ENCODE data around the gene FEZ2.

The FEZ2 gene

GRCh38 chr2:36572719-36573059 is 25.3 kb downstream of the FEZ2 start:
- TF ChIP-seq RAD21 (IDR thresholded peaks at IDR 0.05; ENCODE audit: low read depth) (no peak), USF1 (IDR thresholded peaks at IDR 0.05) (no peak), TAF1 (IDR thresholded peaks at IDR 0.05; ENCODE audit: low read depth) (no peak), MAX (IDR thresholded peaks at IDR 0.05) (no peak), YY1 (IDR thresholded peaks at IDR 0.05; ENCODE audit: low read depth) (no peak), EP300 (IDR thresholded peaks at IDR 0.05; ENCODE audit: borderline replicate concordance) (no peak), TCF12 (IDR thresholded peaks at IDR 0.05; ENCODE audit: low read depth) (no peak), FOXM1 (IDR thresholded peaks at IDR 0.05; ENCODE audit: borderline replicate concordance, low read depth) (no peak), TEAD4 (IDR thresholded peaks at IDR 0.05) (no peak), REST (IDR thresholded peaks at IDR 0.05; ENCODE audit: low read depth) (no peak), CEBPB (IDR thresholded peaks at IDR 0.05) (no peak), NFIC (IDR thresholded peaks at IDR 0.05) (no peak)

GRCh38 chr2:36572054-36572718 is 25.8 kb downstream of the FEZ2 start:
- no peak for TF ChIP-seq MAX (IDR thresholded peaks at IDR 0.05)
- no peak for TF ChIP-seq EGR1 (IDR thresholded peaks at IDR 0.05)
- no peak for TF ChIP-seq REST (IDR thresholded peaks at IDR 0.05; ENCODE audit: low read depth)
- TF ChIP-seq EP300 (IDR thresholded peaks at IDR 0.05; ENCODE audit: borderline replicate concordance): no peak
- no peak for TF ChIP-seq ZBTB7A (IDR thresholded peaks at IDR 0.05; ENCODE audit: low read depth)
- TF ChIP-seq TCF12 (IDR thresholded peaks at IDR 0.05; ENCODE audit: low read depth): no peak
- no peak for TF ChIP-seq CREB1 (IDR thresholded peaks at IDR 0.05; ENCODE audit: low read depth)
- TF ChIP-seq USF1 (IDR thresholded peaks at IDR 0.05): no peak
- no peak for TF ChIP-seq TAF1 (IDR thresholded peaks at IDR 0.05; ENCODE audit: low read depth)
- no peak for TF ChIP-seq FOXM1 (IDR thresholded peaks at IDR 0.05; ENCODE audit: borderline replicate concordance, low read depth)
- TF ChIP-seq RAD21 (IDR thresholded peaks at IDR 0.05; ENCODE audit: low read depth): no peak
- TF ChIP-seq CEBPB (IDR thresholded peaks at IDR 0.05): no peak

- no peak for TF ChIP-seq CREB1 (IDR thresholded peaks at IDR 0.05; ENCODE audit: low read depth)
- no peak for TF ChIP-seq REST (IDR thresholded peaks at IDR 0.05; ENCODE audit: low read depth)
- TF ChIP-seq YY1 (IDR thresholded peaks at IDR 0.05; ENCODE audit: low read depth): no peak
- no peak for TF ChIP-seq USF1 (IDR thresholded peaks at IDR 0.05)
- TF ChIP-seq TCF12 (IDR thresholded peaks at IDR 0.05; ENCODE audit: low read depth): no peak
- no peak for TF ChIP-seq FOXM1 (IDR thresholded peaks at IDR 0.05; ENCODE audit: borderline replicate concordance, low read depth)
- TF ChIP-seq EP300 (IDR thresholded peaks at IDR 0.05; ENCODE audit: borderline replicate concordance): no peak
- no peak for TF ChIP-seq RAD21 (IDR thresholded peaks at IDR 0.05; ENCODE audit: low read depth)
- no peak for TF ChIP-seq TAF1 (IDR thresholded peaks at IDR 0.05; ENCODE audit: low read depth)
- TF ChIP-seq TEAD4 (IDR thresholded peaks at IDR 0.05): no peak
- no peak for TF ChIP-seq MAX (IDR thresholded peaks at IDR 0.05)
- no peak for TF ChIP-seq EGR1 (IDR thresholded peaks at IDR 0.05)
- no peak for TF ChIP-seq CEBPB (IDR thresholded peaks at IDR 0.05)
- no peak for TF ChIP-seq NFIC (IDR thresholded peaks at IDR 0.05)
- no peak for TF ChIP-seq ZBTB7A (IDR thresholded peaks at IDR 0.05; ENCODE audit: low read depth)
Observed at GRCh38 chr2:36570416-36570815, 27.6 kb downstream of the FEZ2 start.
